HG02610 (cell line): ENCODE measurements around the gene TMEM222.
A peak's percentile ranks its signal among the peaks of the same experiment; 100 is the strongest.
"Not testable (repeated sequence)": the region's sequence is repeated elsewhere in the genome, so short reads cannot be mapped to it uniquely, and the experiment has no call there.

ENCODE experiments used
- ATAC-seq: cut with Tn5 transposase; IDR thresholded peaks from one replicate; pipeline ENCODE4 v1.9.1; 2021; ENCODE audit warnings: mild to moderate bottlenecking, moderate library complexity; ENCODE audit not compliant: unreplicated experiment

TMEM222 gene, protein sequence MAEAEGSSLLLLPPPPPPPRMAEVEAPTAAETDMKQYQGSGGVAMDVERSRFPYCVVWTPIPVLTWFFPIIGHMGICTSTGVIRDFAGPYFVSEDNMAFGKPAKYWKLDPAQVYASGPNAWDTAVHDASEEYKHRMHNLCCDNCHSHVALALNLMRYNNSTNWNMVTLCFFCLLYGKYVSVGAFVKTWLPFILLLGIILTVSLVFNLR

GRCh38 chr1:27321813-27322568 lies at the start of gene TMEM222:
Gene TMEM222 (plus strand): TSS chr1:27322163. CDS start chr1:27322198, 35 bp downstream.
- peak; percentile 96 for ATAC-seq

- no peak for ATAC-seq
Measured at GRCh38 chr1:27274204-27274603, 47.8 kb upstream of the TMEM222 start.

GRCh38 chr1:27275696-27276095 lies 46.3 kb upstream of the TMEM222 start:
- ATAC-seq = no peak

GRCh38 chr1:27284425-27285273 lies 37.3 kb upstream of the TMEM222 start:
- ATAC-seq = no peak

DNA sequence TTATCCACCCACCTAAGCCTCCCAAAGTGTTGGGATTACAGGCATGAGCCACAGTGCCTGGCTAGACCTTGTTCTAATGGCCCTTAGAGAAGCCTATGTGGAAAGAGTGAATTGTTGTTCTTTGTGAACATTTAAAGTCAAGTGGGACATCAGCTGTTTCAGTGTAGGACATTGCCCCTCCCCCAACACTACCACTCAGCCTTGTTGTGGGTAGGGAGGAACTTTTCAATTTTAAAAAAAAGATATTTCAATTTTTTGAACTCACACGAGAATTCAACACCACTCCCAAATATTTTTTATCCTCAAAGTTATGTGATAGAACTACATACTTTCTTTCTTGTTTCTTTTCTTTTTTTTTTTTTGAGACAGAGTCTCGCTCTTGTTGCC lies 36.7 kb upstream of the TMEM222 start:
- ATAC-seq = no peak

- not testable (repeated sequence) for ATAC-seq
Measured at GRCh38 chr1:27285821-27286220, 36.1 kb upstream of the TMEM222 start.

GRCh38 chr1:27289125-27289524 lies 32.8 kb upstream of the TMEM222 start:
- ATAC-seq = not testable (repeated sequence)

DNA sequence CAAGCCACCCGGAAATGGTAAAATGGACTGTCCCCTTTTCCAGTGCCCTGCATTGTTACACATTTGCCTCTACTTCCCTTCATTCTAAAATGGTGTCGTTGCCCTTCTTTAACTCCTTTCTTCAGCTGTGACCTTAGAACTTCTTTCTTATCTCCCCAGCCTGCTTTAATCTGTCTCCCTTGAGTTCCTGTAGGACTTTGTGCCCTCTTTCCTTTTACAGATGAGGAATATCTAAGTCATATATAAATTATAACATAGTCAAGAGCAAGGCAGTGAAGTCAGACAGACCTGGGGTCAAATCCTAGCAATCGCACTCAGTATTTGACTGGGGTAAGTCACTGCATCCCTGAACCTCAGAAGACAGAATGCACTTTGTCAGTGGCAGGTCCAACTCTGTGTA lies 31.4 kb upstream of the TMEM222 start:
- ATAC-seq = no peak

DNA sequence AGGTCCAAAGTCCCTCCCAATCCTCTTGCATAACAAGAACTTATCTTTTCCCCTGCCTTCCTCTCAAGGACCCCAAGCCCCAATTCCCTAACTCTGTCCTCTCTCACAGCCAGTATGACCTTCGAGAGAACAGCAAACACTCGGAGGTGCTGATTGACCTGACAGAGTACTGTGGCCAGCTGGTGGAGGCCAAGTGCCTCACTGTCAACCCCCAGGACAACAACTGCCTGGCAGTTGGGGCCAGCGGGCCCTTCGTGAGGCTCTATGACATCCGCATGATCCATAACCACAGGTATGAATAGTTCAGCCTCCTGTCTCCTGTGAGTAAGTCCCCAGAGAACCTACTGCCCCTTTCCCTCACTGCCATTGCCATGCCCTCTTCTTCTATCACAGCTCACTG lies 29.9 kb upstream of the TMEM222 start:
- no peak for ATAC-seq

DNA sequence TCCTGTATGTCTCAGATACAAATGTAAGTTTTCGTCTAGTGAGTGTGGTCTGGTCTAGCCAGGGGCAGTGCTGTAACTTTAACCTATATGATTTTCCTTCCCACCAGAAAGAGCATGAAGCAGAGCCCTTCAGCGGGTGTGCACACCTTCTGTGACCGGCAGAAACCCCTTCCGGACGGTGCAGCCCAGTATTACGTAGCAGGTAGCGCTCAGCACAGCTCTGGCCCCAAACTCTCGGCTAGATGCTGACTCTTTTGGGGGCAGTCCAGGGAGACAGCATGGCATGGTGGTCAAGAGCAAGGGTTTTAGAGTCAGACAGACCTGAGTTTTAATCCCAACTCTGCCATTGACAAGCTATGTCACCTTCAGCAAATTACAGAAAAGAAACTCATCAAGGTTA lies 28.0 kb upstream of the TMEM222 start:
- ATAC-seq = no peak

- ATAC-seq = no peak
Measured at GRCh38 chr1:27296773-27297291, 25.1 kb upstream of the TMEM222 start.

DNA sequence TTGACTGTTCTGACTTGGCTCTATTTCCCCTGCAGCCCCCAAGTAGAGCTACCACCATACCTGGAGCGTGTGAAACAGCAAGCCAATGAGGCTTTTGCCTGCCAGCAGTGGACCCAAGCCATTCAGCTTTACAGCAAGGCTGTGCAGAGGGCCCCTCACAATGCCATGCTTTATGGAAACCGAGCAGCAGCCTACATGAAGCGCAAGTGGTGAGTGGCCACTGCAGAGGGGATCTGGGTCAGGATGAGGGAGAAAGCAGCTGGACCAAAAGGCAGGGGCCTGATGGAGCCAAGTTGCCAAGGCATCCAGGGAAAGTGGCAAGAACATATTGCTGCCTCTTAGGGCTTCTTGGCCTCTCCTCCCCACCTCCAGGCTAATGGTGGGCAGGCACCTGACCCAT lies 24.1 kb upstream of the TMEM222 start:
- ATAC-seq = no peak

DNA sequence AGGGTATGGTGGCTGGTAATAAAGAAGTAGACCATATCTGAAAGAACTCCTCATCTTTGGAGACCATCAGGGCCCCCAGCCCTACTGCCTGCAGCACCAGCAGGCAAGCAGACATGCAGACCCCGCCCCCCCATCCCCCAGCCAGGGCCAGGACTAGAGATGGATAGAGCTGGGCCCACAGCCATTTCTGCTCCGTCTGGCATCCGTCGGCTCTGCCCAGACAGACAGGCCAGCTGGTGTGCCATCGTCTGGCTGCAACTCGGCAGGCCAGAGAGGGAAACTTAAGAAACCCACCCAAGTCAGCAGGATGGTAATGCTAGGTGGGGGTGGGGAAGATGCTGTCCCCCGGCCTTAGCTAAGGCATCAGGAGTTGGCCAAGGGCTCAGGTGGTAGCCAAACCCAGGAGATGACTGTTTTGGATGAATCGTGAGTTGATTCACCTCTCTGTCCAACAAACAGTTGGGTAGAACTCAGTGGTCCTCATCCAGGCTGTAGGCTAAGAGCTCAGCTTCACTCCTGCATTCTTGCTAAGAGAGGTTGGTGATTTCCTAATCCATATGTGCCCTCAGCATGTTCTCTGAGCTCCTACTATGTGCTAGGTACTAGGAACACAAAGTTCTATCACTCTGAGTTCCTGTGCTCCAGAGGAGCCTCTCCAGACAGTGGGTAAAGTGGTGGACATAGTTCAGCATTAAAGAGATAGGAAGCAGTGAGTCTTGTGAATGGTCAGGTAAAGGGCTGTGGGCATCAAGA lies 23.2 kb upstream of the TMEM222 start:
- no peak for ATAC-seq

DNA sequence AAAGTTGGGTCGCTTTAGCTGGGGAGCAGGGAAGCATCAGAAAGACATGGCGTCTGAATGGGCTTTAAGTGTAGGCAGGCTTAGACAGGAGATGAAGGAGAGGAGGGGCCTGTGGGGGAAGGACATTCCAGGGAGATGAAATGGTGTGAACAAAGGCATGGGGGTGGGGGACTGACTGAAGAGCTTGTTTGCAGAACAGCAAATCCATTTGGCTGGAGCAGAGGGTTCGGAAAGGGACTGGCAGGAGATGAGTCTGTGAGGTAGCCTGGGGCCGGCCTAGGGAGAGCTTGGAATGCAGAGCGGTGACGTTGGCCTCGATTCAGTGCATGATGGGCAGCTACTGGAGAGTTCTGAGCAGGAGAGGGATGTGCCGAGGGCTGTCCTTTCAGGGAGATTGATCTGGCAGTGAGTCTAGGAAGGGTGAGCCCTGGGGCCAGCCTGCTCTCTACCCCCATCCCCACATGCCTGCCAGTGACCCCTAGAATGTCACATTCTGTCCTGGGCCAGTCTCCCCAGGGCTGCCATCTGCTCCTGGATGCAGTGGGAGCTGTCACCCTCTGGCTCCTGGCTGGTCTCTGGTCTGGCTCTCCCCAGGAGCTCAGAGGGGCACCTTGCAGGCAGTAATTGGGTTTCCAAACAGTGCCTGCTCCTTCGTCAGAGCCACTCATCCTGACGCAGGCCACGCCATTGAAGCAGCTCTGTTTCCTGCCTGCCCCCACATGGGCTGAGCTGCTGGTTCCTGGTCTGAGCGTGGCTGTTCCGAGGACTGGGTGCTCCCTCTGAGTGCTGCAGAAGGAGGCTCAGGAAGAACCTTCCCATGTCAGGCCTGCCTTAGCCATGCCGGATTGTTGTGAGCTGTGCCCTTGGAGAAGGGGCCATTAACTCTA lies 22.3 kb upstream of the TMEM222 start:
- ATAC-seq = no peak

DNA sequence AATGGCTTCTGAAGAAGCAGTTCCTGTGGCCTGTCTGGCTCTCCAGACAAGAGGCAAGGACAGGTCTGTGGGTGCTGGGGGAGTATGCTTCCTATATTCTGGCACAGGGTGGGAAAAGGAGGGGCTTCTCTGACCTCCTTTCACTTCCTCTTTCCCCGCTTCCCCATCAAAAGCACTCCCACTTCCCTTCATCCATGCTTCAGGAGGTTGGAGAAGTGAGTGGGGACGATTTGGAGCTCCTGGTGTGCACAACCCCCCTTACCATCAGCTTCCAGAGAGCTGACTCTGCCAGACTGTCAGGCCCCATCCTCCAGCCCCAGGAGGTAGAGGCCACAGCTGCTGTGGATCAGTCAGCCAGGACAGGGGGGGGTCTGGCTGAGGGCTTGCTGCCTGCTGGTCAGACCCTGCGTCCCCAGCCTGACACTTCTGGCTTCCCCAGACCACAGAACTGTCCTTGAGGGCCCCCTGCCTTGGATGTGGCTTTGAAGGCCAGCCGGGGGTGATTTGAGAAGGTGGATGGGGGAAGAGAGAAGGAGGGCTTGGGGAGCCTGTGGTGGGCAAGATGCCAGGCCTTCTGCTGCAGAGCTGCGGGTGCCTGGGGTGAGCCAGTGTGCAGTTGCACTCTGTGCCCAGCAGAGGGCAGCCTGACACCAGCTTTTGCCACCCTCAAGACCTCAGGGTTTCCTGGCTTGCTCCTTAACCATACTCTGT lies 21.5 kb upstream of the TMEM222 start:
- ATAC-seq = no peak

DNA sequence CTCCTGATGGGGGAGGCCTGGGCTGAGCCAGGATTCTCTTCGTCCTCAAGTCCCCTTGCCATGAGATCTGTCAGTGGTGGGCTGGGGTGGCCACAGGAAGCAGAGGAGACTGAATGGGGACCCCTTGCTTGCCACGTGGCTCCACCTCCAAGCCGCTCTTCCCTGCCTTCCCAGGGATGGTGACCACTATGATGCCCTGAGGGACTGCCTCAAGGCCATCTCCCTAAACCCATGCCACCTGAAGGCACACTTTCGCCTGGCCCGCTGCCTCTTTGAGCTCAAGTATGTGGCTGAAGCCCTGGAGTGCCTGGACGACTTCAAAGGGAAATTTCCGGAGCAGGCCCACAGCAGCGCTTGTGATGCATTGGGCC lies 20.9 kb upstream of the TMEM222 start:
- ATAC-seq = no peak

- ATAC-seq = no peak
Measured at GRCh38 chr1:27301582-27302199, 20.3 kb upstream of the TMEM222 start.

DNA sequence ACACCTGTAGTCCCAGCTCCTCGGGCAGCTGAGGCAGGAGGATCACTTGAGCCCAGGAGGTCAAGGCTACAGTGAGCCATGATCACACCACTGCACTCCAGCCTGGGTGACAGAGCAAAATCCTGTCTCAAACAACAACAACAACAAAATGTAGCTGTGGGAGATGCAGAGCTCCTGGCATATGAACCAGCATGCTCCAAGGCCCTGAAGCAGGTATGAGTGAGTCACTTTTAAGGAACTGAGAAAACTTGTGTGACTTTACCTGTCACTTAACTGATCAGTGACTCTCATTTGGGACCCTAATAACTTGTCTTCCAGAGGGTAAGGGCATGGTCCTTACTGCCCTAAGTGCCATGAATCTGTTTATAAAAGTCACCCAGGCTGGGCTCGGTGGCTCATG lies 19.4 kb upstream of the TMEM222 start:
- no peak for ATAC-seq

- no peak for ATAC-seq
Measured at GRCh38 chr1:27303509-27303908, 18.5 kb upstream of the TMEM222 start.
